ENCODE data around the gene CCT7.

CCT7 gene

GRCh38 chr2:73283545-73284295, 49.6 kb downstream of the CCT7 start:
- no peaks in the 10 kb centered on the region for H3K36me3 ChIP-seq (ENCODE audit: insufficient read depth, low read depth, low read length)
- H3K9me3 ChIP-seq (ENCODE audit: insufficient read depth, low read depth, low read length): no peaks in the 10 kb centered on the region
- peak overlapping the region; percentile 75; the same call in 1 of the 2 replicates for H3K9ac ChIP-seq (ENCODE audit: low read depth, low read length)
- peak overlapping the region; percentile 79 for H3K4me3 ChIP-seq (ENCODE audit: low read length)
- H3K4me1 ChIP-seq (ENCODE audit: insufficient read depth, low read length): peaks cover 5% of the 10 kb centered on the region; the same call in 1 of the 2 replicates
- no peak overlapping the region for H3K27ac ChIP-seq (ENCODE audit: low read length)
- peaks cover 54% of the 10 kb centered on the region for H3K27me3 ChIP-seq (ENCODE audit: insufficient read depth, low read length)

- Histone ChIP-seq H3K4me3 (ENCODE audit: low read length) (peak within 1 kb of the TSS; percentile 79), H3K9ac (ENCODE audit: low read depth, low read length) (peak within 1 kb of the TSS; percentile 75; the same call in 1 of the 2 replicates), H3K27me3 (ENCODE audit: insufficient read depth, low read length) (peaks cover 62% of the 10 kb centered on the region), H3K4me1 (ENCODE audit: insufficient read depth, low read length) (peaks cover 5% of the 10 kb centered on the region; the same call in 1 of the 2 replicates), H3K27ac (ENCODE audit: low read length) (no peak within 1 kb of the TSS), H3K9me3 (ENCODE audit: insufficient read depth, low read depth, low read length) (no peaks in the 10 kb centered on the region), H3K36me3 (ENCODE audit: insufficient read depth, low read depth, low read length) (no peaks in the 10 kb centered on the region)
These were observed 50.4 kb downstream of the CCT7 start, which contains the start of gene FBXO41 for GRCh38 chr2:73284296-73285158. Gene FBXO41, minus strand, starts transcription at chr2:73284478. Its CDS starts 14,848 bp downstream, at chr2:73269630.

- Histone ChIP-seq H3K9ac (ENCODE audit: low read depth, low read length) (peak overlapping the region; percentile 75; the same call in 1 of the 2 replicates), H3K4me3 (ENCODE audit: low read length) (peak overlapping the region; percentile 79)
These were observed 51.1 kb downstream of the CCT7 start for GRCh38 chr2:73285159-73285739.

GRCh38 chr2:73286134-73286655, 52.1 kb downstream of the CCT7 start:
- no peak overlapping the region for H3K4me3 ChIP-seq (ENCODE audit: low read length)
- peaks cover 77% of the 10 kb centered on the region for H3K27me3 ChIP-seq (ENCODE audit: insufficient read depth, low read length)
- H3K9me3 ChIP-seq (ENCODE audit: insufficient read depth, low read depth, low read length): no peaks in the 10 kb centered on the region
- no peaks in the 10 kb centered on the region for H3K36me3 ChIP-seq (ENCODE audit: insufficient read depth, low read depth, low read length)
- peaks cover 5% of the 10 kb centered on the region; the same call in 1 of the 2 replicates for H3K4me1 ChIP-seq (ENCODE audit: insufficient read depth, low read length)
- no peak overlapping the region for H3K9ac ChIP-seq (ENCODE audit: low read depth, low read length)
- H3K27ac ChIP-seq (ENCODE audit: low read length): no peak overlapping the region

More at GRCh38 chr2:73285159-73285739, 51.1 kb downstream of the CCT7 start:
- Histone ChIP-seq H3K36me3 (ENCODE audit: insufficient read depth, low read depth, low read length) (no peaks in the 10 kb centered on the region), H3K27me3 (ENCODE audit: insufficient read depth, low read length) (peaks cover 69% of the 10 kb centered on the region), H3K9me3 (ENCODE audit: insufficient read depth, low read depth, low read length) (no peaks in the 10 kb centered on the region), H3K4me1 (ENCODE audit: insufficient read depth, low read length) (peaks cover 5% of the 10 kb centered on the region; the same call in 1 of the 2 replicates), H3K27ac (ENCODE audit: low read length) (no peak overlapping the region)

- H3K4me1 ChIP-seq (ENCODE audit: insufficient read depth, low read length): peaks cover 5% of the 10 kb centered on the region; the same call in 1 of the 2 replicates
- H3K9me3 ChIP-seq (ENCODE audit: insufficient read depth, low read depth, low read length): no peaks in the 10 kb centered on the region
- no peak overlapping the region for H3K27ac ChIP-seq (ENCODE audit: low read length)
- H3K4me3 ChIP-seq (ENCODE audit: low read length): no peak overlapping the region
- H3K36me3 ChIP-seq (ENCODE audit: insufficient read depth, low read depth, low read length): no peaks in the 10 kb centered on the region
- peaks cover 97% of the 10 kb centered on the region for H3K27me3 ChIP-seq (ENCODE audit: insufficient read depth, low read length)
- H3K9ac ChIP-seq (ENCODE audit: low read depth, low read length): no peak overlapping the region
These were observed 55.2 kb downstream of the CCT7 start for GRCh38 chr2:73289304-73289703.

GRCh38 chr2:73290049-73290839, 56.1 kb downstream of the CCT7 start:
- Histone ChIP-seq H3K36me3 (ENCODE audit: insufficient read depth, low read depth, low read length) (no peaks in the 10 kb centered on the region), H3K9ac (ENCODE audit: low read depth, low read length) (no peak overlapping the region), H3K27ac (ENCODE audit: low read length) (no peak overlapping the region), H3K9me3 (ENCODE audit: insufficient read depth, low read depth, low read length) (no peaks in the 10 kb centered on the region), H3K4me1 (ENCODE audit: insufficient read depth, low read length) (peaks cover 2% of the 10 kb centered on the region; the same call in 1 of the 2 replicates), H3K4me3 (ENCODE audit: low read length) (no peak overlapping the region), H3K27me3 (ENCODE audit: insufficient read depth, low read length) (peaks cover 100% of the 10 kb centered on the region)

GRCh38 chr2:73291093-73291460, 57.0 kb downstream of the CCT7 start:
- H3K9me3 ChIP-seq (ENCODE audit: insufficient read depth, low read depth, low read length): no peaks in the 10 kb centered on the region
- peaks cover 100% of the 10 kb centered on the region for H3K27me3 ChIP-seq (ENCODE audit: insufficient read depth, low read length)
- no peak overlapping the region for H3K27ac ChIP-seq (ENCODE audit: low read length)
- H3K4me1 ChIP-seq (ENCODE audit: insufficient read depth, low read length): no peaks in the 10 kb centered on the region
- no peak overlapping the region for H3K9ac ChIP-seq (ENCODE audit: low read depth, low read length)
- H3K4me3 ChIP-seq (ENCODE audit: low read length): peak overlapping the region; percentile 55; the same call in 1 of the 2 replicates
- no peaks in the 10 kb centered on the region for H3K36me3 ChIP-seq (ENCODE audit: insufficient read depth, low read depth, low read length)

- Histone ChIP-seq H3K4me3 (ENCODE audit: low read length) (peak overlapping the region; percentile 55; the same call in 1 of the 2 replicates), H3K27me3 (ENCODE audit: insufficient read depth, low read length) (peaks cover 100% of the 10 kb centered on the region)
These were observed 57.6 kb downstream of the CCT7 start for GRCh38 chr2:73291461-73292315.

GRCh38 chr2:73292316-73292905, 58.3 kb downstream of the CCT7 start:
- Histone ChIP-seq H3K9me3 (ENCODE audit: insufficient read depth, low read depth, low read length) (no peaks in the 10 kb centered on the region), H3K4me3 (ENCODE audit: low read length) (peak overlapping the region; percentile 55; the same call in 1 of the 2 replicates), H3K4me1 (ENCODE audit: insufficient read depth, low read length) (no peaks in the 10 kb centered on the region), H3K27ac (ENCODE audit: low read length) (no peak overlapping the region), H3K9ac (ENCODE audit: low read depth, low read length) (no peak overlapping the region), H3K36me3 (ENCODE audit: insufficient read depth, low read depth, low read length) (no peaks in the 10 kb centered on the region), H3K27me3 (ENCODE audit: insufficient read depth, low read length) (peaks cover 100% of the 10 kb centered on the region)

More at GRCh38 chr2:73291461-73292315, 57.6 kb downstream of the CCT7 start:
- Histone ChIP-seq H3K4me1 (ENCODE audit: insufficient read depth, low read length) (no peaks in the 10 kb centered on the region), H3K9me3 (ENCODE audit: insufficient read depth, low read depth, low read length) (no peaks in the 10 kb centered on the region), H3K27ac (ENCODE audit: low read length) (no peak overlapping the region), H3K36me3 (ENCODE audit: insufficient read depth, low read depth, low read length) (no peaks in the 10 kb centered on the region), H3K9ac (ENCODE audit: low read depth, low read length) (no peak overlapping the region)
